Transverse colon (tissue), 4 donors: ENCODE data around the gene TGFB1. TPM values are rescaled to one million over a fixed set of nuclear protein-coding genes. Genes with fewer than 3 reads are reported as not detected.

ENCODE experiments used
- DNase-seq: peaks from one replicate; pipeline ENCODE4 v3.0.0-alpha.2; 2019
- H3K27ac ChIP-seq, 4 donors: fragments of 200-600 bp; sonication (generic); 2 replicates each; pipeline ENCODE4 v1.5.1; 2016 to 2018; ENCODE audit warnings: inconsistent platforms in 4 of 4
- H3K27me3 ChIP-seq: fragments of 200-600 bp; sonication (generic); 2 replicates; pipeline ENCODE4 v1.5.1; 2017; ENCODE audit warnings: inconsistent platforms
- H3K36me3 ChIP-seq, 4 donors: fragments of 200-600 bp; sonication (generic); 2 replicates each; pipeline ENCODE4 v1.5.1; 2017 to 2019; ENCODE audit warnings: inconsistent platforms in 4 of 4
- H3K4me1 ChIP-seq, 4 donors: fragments of 200-600 bp; sonication (generic); 2 replicates each; pipeline ENCODE4 v1.5.1; 2017 to 2020; ENCODE audit warnings: inconsistent platforms in 4 of 4
- H3K4me3 ChIP-seq, 4 donors: fragments of 200-600 bp; sonication (generic); 1 replicate in 1 of 4; 2 replicates in 3 of 4; pipeline versions ENCODE4 v1.5.1 to v1.6.1; 2017 to 2019; ENCODE audit warnings: inconsistent platforms in 4 of 4
- H3K9me3 ChIP-seq, 2 donors: fragments of 200-600 bp; sonication (generic); 2 replicates each; pipeline ENCODE4 v1.5.1; 2017 to 2019; ENCODE audit warnings: inconsistent platforms in 2 of 2
- CTCF ChIP-seq, 5 experiments: fragments of 200-600 bp in 3 of 5; fragments of 450-650 bp in 2 of 5; sonication (generic) in 3 of 5; IDR thresholded peaks; 1 replicate in 2 of 5; 2 replicates in 3 of 5; pipeline ENCODE4 v1.5.1; 2016 to 2017; ENCODE audit warnings: antibody characterized with exemption in 5 of 5, inconsistent platforms in 3 of 5, mild to moderate bottlenecking in 2 of 5, moderate library complexity in 1 of 5
- EP300 ChIP-seq: sonication (generic); formaldehyde crosslinking; IDR thresholded peaks from one replicate; pipeline ENCODE4 v1.6.1; 2017; ENCODE audit warnings: antibody characterized with exemption, low read depth
- POLR2A ChIP-seq: fragments of 450-650 bp; IDR thresholded peaks from one replicate; pipeline ENCODE4 v1.6.1; 2016; ENCODE audit warnings: antibody characterized with exemption, mild to moderate bottlenecking, moderate library complexity
- POLR2AphosphoS5 ChIP-seq, 3 donors: sonication (generic); formaldehyde crosslinking; IDR thresholded peaks; one replicate each; pipeline ENCODE4 v1.6.1; 2016; ENCODE audit warnings: antibody characterized with exemption in 3 of 3
- WGBS, 2 donors: methylation state at CpG; one replicate each; pipeline ENCODE4 v1.1.5; 2018; ENCODE audit warnings: low coverage in 1 of 2; 5-methylcytosine and 5-hydroxymethylcytosine counted together
- in situ Hi-C, 4 donors: fragments of 200-750 bp; cut with MboI; loops; one replicate each; pipeline versions ENCODE4 v1.15.0 to v1.15.1; 2017; ENCODE audit warnings: low sequenced_read_pairs in 3 of 4, low pct_ligation_motif_present in 1 of 4, low pct_unique_long_range_greater_than_20kb in 1 of 4
- intact Hi-C: fragments of 100-400 bp; cut with DNase I; formaldehyde crosslinking; loops from one replicate; pipeline ENCODE4 v1.15.1; 2023; ENCODE audit warnings: low total_unique reads
- total RNA-seq, 4 donors: library from RNA; depleted of rRNA; stranded (reverse); fragments of >200 nt; gene quantifications; one replicate each; pipeline ENCODE4 v1.1.0, GENCODE V29; 2016

TGFB1 gene
- total RNA-seq, 4 donors from 2014 or later: 4.4 to 30.3 (median 9.7) TPM

DNA sequence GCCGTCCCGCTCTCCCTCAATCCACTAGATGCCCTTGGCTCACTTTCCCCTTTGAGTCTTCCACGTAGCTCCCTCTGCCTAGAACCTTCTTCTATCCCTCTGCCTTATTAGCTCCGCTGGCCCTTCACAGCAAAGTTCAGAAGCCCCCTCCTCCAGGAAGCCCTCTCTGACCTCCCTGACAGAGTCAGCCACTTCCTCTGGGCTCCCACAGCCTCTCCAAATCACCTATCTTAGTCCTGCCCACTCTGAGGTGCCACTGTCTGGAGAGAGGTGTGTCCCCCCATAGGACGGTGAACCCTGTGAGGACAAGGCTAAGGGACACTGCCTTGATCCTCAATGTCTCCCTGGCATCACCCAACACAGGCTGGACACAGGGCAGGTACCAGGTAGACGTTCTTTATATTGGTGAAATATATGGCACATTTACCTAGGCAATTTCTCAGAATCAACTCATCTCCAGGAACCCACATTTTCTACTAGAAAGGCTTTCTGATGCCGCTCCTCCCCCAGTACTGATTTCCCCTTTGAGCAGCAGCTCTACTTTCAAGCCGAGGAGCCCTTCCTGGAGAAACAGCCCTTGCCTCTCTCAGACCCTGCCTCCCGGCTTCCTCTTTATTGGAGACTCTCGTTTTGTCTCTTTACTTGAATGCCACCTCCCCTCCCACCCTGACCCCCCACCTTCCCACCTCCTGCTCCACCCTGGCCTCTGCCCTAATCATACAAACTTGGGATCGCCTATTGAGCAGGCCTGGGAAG lies 3.4 kb upstream of the TGFB1 start:
- peaks cover 0 to 20% (median 19%) of the 10 kb centered on the region in 4 donors for H3K4me1 ChIP-seq
- no peaks in the 10 kb centered on the region for H3K9me3 ChIP-seq
- 85 to 100% methylated on average over 7 to 11 of the region's 11 CpGs for WGBS, 2 donors
- DNase-seq: no peak
- no peak overlapping the region for H3K27ac ChIP-seq
- intact Hi-C loops (no loop called here), in situ Hi-C loops (no loop called here)
- no peak overlapping the region for H3K4me3 ChIP-seq
- H3K27me3 ChIP-seq: peaks cover 17% of the 10 kb centered on the region
- no peaks in the 10 kb centered on the region for H3K36me3 ChIP-seq
- no peak for TF ChIP-seq EP300
- no peak for TF ChIP-seq CTCF (IDR thresholded peaks at IDR 0.05)
- no peak for TF ChIP-seq POLR2A
- no peak for TF ChIP-seq POLR2AphosphoS5 (IDR thresholded peaks at IDR 0.05)

DNA sequence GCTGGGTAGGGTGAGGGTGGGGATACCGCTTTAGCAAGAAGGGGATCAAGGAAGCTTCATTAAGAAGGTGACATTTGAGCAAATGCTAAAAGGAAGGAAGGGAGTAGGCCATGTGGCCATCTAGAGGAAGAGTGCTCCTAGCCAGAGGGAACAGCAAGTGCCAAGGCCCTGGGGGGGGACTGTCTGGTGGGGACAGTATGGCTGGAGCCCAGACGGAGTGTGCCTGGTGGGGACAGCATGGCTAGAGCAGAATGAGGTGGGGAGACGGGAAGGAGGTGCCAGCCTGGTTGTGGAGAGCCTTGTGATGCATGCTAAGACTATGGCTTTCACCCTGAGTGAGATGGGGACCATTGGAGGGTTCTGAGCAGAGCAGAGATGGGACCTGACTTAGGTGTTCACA lies 2.1 kb upstream of the TGFB1 start:
- TF ChIP-seq POLR2AphosphoS5 (IDR thresholded peaks at IDR 0.05) (no peak), CTCF (IDR thresholded peaks at IDR 0.05) (no peak), EP300 (no peak), POLR2A (no peak)
- H3K27me3 ChIP-seq: peaks cover 31% of the 10 kb centered on the region
- H3K4me1 ChIP-seq: peaks cover under 1 to 33% (median 28%) of the 10 kb centered on the region in 4 donors
- no peak overlapping the region for H3K4me3 ChIP-seq
- H3K36me3 ChIP-seq: no peaks in the 10 kb centered on the region
- intact Hi-C loops: no loop called here
- no peak overlapping the region for H3K27ac ChIP-seq
- 80 to 90% methylated on average over 3 of the region's 3 CpGs for WGBS, 2 donors
- in situ Hi-C loops: no loop called here
- no peaks in the 10 kb centered on the region for H3K9me3 ChIP-seq
- no peak for DNase-seq

GRCh38 chr19:41355035-41355434 lies 1.3 kb upstream of the TGFB1 start:
- Histone ChIP-seq H3K27me3 (peaks cover 38% of the 10 kb centered on the region), H3K4me3 (no peak overlapping the region), H3K4me1 (peaks cover 5 to 38% (median 34%) of the 10 kb centered on the region in 4 donors), H3K27ac (no peak overlapping the region), H3K9me3 (no peaks in the 10 kb centered on the region), H3K36me3 (no peaks in the 10 kb centered on the region)
- TF ChIP-seq POLR2A: no peak
- in situ Hi-C loops (no loop called here), intact Hi-C loops (no loop called here)
- WGBS, 2 donors: 96 to 100% methylated on average over 1 of the region's 1 CpG
- no peak for DNase-seq

- intact Hi-C loops: no loop called here
- H3K4me1 ChIP-seq: peaks cover 5 to 43% (median 34%) of the 10 kb centered on the region in 4 donors
- peaks cover 44% of the 10 kb centered on the region for H3K27me3 ChIP-seq
- TF ChIP-seq EP300: no peak
- TF ChIP-seq POLR2A: no peak
- no peak for TF ChIP-seq POLR2AphosphoS5 (IDR thresholded peaks at IDR 0.05)
- peak in 1 of 5 experiments; percentile 18 for TF ChIP-seq CTCF (IDR thresholded peaks at IDR 0.05)
- in situ Hi-C loops: no loop called here
- H3K27ac ChIP-seq: peak overlapping the region; percentile 87 to 90 (median 88)
- no peak for DNase-seq
- H3K9me3 ChIP-seq: no peaks in the 10 kb centered on the region
- WGBS, 2 donors: 88% methylated on average over 22 of the region's 23 CpGs; no CpG with 5 or more reads in 1 of the 2 donors
- H3K4me3 ChIP-seq: peak overlapping the region in 2 of 4 donors; percentile 67 to 68
- H3K36me3 ChIP-seq: no peaks in the 10 kb centered on the region
Observed at GRCh38 chr19:41354343-41354953, 726 bp upstream of the TGFB1 start.
